HepG2 (cell line): Measurements from ENCODE around the gene PTPMT1. TPM values are rescaled to one million over a fixed set of nuclear protein-coding genes. Genes with fewer than 3 reads are reported as not detected.

Experiments
- ARNTL ChIP-seq: sonication (generic); formaldehyde crosslinking; IDR thresholded peaks from 2 replicates; pipeline ENCODE4 v1.4.0; 2020; ENCODE audit warnings: mild to moderate bottlenecking, missing genetic modification reagents
- CAMTA2 ChIP-seq: sonication (generic); formaldehyde crosslinking; IDR thresholded peaks from 2 replicates; pipeline ENCODE4 v1.4.0; 2020; ENCODE audit warnings: mild to moderate bottlenecking, missing genetic modification reagents, borderline replicate concordance
- FOSL1 ChIP-seq: sonication (generic); formaldehyde crosslinking; IDR thresholded peaks from 2 replicates; pipeline ENCODE4 v1.9.0; 2021; ENCODE audit warnings: missing genetic modification reagents, borderline replicate concordance
- HES4 ChIP-seq: sonication (generic); formaldehyde crosslinking; IDR thresholded peaks from 2 replicates; pipeline ENCODE4 v1.9.0; 2021; ENCODE audit warnings: mild to moderate bottlenecking, missing genetic modification reagents, borderline replicate concordance
- HNRNPLL ChIP-seq: fragments of 200-400 bp; formaldehyde crosslinking; IDR thresholded peaks from 2 replicates; pipeline ENCODE4 v1.6.1; 2017; ENCODE audit warnings: mild to moderate bottlenecking, low read depth, low read length; ENCODE audit not compliant: poor library complexity, severe bottlenecking
- HOXA7 ChIP-seq: sonication (generic); formaldehyde crosslinking; IDR thresholded peaks from 2 replicates; pipeline ENCODE4 v1.8.1; 2022; ENCODE audit warnings: mild to moderate bottlenecking, missing genetic modification reagents, moderate library complexity
- MAX ChIP-seq: IDR thresholded peaks from 2 replicates; pipeline ENCODE4 v1.6.1; 2012; ENCODE audit warnings: inconsistent platforms
- POLR2A ChIP-seq, 2 experiments: IDR thresholded peaks; 2 replicates each; pipeline ENCODE4 v1.6.1; 2011; ENCODE audit warnings: low read depth in 2 of 2, low read length in 2 of 2, mild to moderate bottlenecking in 1 of 2, moderate library complexity in 1 of 2; ENCODE audit not compliant: insufficient read depth in 1 of 2
- REXO4 ChIP-seq: sonication (generic); formaldehyde crosslinking; IDR thresholded peaks from 2 replicates; pipeline ENCODE4 v1.8.0; 2022; ENCODE audit warnings: missing genetic modification reagents, mild to moderate bottlenecking, borderline replicate concordance
- SMARCE1 ChIP-seq: fragments of 450-650 bp; IDR thresholded peaks from 2 replicates; pipeline ENCODE4 v1.6.1; 2017; ENCODE audit warnings: borderline replicate concordance
- SNAPC4 ChIP-seq: sonication (generic); formaldehyde crosslinking; IDR thresholded peaks from 2 replicates; pipeline ENCODE4 v1.4.0; 2020; ENCODE audit warnings: mild to moderate bottlenecking, missing genetic modification reagents
- SRY ChIP-seq: sonication (generic); formaldehyde crosslinking; IDR thresholded peaks from 2 replicates; pipeline ENCODE4 v1.8.0; 2022; ENCODE audit warnings: mild to moderate bottlenecking, missing genetic modification reagents
- TCF7 ChIP-seq: sonication (generic); IDR thresholded peaks from 2 replicates; pipeline ENCODE4 v1.6.1; 2016; ENCODE audit warnings: antibody characterized with exemption, low read depth
- TMF1 ChIP-seq: sonication (generic); formaldehyde crosslinking; IDR thresholded peaks from 2 replicates; pipeline ENCODE4 v1.8.1; 2022; ENCODE audit warnings: low read depth, missing genetic modification reagents
- YEATS2 ChIP-seq: sonication (generic); formaldehyde crosslinking; IDR thresholded peaks from 2 replicates; pipeline ENCODE4 v1.4.0; 2020; ENCODE audit warnings: missing genetic modification reagents, borderline replicate concordance
- ZBTB25 ChIP-seq: IDR thresholded peaks from 2 replicates; pipeline ENCODE4 v1.6.1; 2018; ENCODE audit warnings: missing genetic modification reagents
- ZNF382 ChIP-seq: sonication (generic); formaldehyde crosslinking; IDR thresholded peaks from 2 replicates; pipeline ENCODE4 v1.5.0; 2020; ENCODE audit warnings: missing genetic modification reagents, mild to moderate bottlenecking, borderline replicate concordance
- ZNF501 ChIP-seq: sonication (generic); formaldehyde crosslinking; IDR thresholded peaks from 2 replicates; pipeline ENCODE4 v1.5.1; 2020; ENCODE audit warnings: mild to moderate bottlenecking, moderate library complexity, missing genetic modification reagents
- ZNF713 ChIP-seq: sonication (generic); formaldehyde crosslinking; IDR thresholded peaks from 2 replicates; pipeline ENCODE4 v1.4.0; 2020; ENCODE audit warnings: mild to moderate bottlenecking, missing genetic modification reagents
- polyA plus RNA-seq, 8 experiments: library from polyadenylated mRNA; depleted of rRNA in 3 of 8; stranded (reverse) in 7 of 8; unstranded in 1 of 8; fragments of >200 nt; fragmentation: Illumina TruSeq in 4 of 8; extraction: Trizol in 4 of 8; gene quantifications; 2 replicates each; pipeline versions ENCODE4 v1.2.1 to v1.2.3, GENCODE V29; 2011 to 2016; ENCODE audit warnings: low read depth in 4 of 8, missing spikeins in 1 of 8, mixed read lengths in 1 of 8; ENCODE audit not compliant: insufficient read depth in 1 of 8
- total RNA-seq, 5 experiments: library from RNA; depleted of rRNA; stranded (reverse); fragments of >200 nt; fragmentation: Illumina TruSeq; extraction: Trizol; gene quantifications; 2 replicates each; pipeline ENCODE4 v1.2.3, GENCODE V29; 2016; ENCODE audit warnings: low read depth in 1 of 5
- TF ChIP-seq, protein P1 (sequence below): sonication (generic); formaldehyde crosslinking; IDR thresholded peaks from 2 replicates; pipeline ENCODE4 v1.4.0; 2020; ENCODE audit warnings: missing genetic modification reagents

PTPMT1 gene
- total and polyA plus RNA-seq, 2 of the 13 experiments (the other 11 are each of a cell fraction or from before 2014, with no cell fraction given) = 55.6 to 129 TPM

DNA sequence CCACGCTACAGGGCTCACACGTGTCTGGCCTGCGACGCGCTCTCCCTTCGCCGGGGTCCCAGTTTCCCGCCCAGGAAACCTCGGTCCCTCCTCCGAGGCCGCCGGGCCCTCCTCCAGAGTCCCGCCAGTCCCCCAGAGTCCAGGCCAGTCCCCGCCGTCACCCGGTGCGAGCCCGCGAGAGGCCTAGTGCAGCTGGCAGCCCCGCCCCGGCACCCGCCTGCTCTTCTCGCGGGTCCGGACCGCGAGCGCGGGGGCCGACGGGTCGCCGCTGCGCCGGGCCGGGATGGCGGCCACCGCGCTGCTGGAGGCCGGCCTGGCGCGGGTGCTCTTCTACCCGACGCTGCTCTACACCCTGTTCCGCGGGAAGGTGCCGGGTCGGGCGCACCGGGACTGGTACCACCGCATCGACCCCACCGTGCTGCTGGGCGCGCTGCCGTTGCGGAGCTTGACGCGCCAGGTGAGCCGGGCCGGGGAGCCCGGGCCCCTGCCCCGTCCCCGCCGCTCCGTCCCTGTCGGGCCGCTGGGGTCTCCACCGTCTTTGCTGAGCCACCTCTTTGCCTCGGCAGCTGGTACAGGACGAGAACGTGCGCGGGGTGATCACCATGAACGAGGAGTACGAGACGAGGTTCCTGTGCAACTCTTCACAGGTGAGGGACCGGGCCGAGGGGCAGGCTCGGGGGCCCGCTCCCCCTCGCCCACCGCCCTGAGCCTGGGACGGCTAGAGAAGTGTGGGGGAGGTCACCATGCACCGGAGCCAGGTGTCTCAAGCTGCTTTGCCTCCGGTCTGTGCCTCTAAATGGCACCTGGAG is at the start of gene PTPMT1 (continued):
- TF ChIP-seq SNAPC4 (CRISPR knock-in tag) = 0 out of 2 replicates have a peak, but pooled peaks have one; percentile 40
- TF ChIP-seq, protein P1, sequence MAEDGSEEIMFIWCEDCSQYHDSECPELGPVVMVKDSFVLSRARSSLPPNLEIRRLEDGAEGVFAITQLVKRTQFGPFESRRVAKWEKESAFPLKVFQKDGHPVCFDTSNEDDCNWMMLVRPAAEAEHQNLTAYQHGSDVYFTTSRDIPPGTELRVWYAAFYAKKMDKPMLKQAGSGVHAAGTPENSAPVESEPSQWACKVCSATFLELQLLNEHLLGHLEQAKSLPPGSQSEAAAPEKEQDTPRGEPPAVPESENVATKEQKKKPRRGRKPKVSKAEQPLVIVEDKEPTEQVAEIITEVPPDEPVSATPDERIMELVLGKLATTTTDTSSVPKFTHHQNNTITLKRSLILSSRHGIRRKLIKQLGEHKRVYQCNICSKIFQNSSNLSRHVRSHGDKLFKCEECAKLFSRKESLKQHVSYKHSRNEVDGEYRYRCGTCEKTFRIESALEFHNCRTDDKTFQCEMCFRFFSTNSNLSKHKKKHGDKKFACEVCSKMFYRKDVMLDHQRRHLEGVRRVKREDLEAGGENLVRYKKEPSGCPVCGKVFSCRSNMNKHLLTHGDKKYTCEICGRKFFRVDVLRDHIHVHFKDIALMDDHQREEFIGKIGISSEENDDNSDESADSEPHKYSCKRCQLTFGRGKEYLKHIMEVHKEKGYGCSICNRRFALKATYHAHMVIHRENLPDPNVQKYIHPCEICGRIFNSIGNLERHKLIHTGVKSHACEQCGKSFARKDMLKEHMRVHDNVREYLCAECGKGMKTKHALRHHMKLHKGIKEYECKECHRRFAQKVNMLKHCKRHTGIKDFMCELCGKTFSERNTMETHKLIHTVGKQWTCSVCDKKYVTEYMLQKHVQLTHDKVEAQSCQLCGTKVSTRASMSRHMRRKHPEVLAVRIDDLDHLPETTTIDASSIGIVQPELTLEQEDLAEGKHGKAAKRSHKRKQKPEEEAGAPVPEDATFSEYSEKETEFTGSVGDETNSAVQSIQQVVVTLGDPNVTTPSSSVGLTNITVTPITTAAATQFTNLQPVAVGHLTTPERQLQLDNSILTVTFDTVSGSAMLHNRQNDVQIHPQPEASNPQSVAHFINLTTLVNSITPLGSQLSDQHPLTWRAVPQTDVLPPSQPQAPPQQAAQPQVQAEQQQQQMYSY (CRISPR knock-in tag) = peak; percentile 88
- no peak for TF ChIP-seq ARNTL
- no peak for TF ChIP-seq FOSL1 (CRISPR knock-in tag)
- TF ChIP-seq HOXA7 (CRISPR knock-in tag) = no peak
- TF ChIP-seq ZNF382 (CRISPR knock-in tag) = no peak
- peak; percentile 79 for TF ChIP-seq POLR2A (IDR thresholded peaks at IDR 0.05; ENCODE audit: insufficient read depth in 1 of 2, low read depth in 2 of 2, low read length in 2 of 2)
- TF ChIP-seq HNRNPLL = peak; percentile 30
- TF ChIP-seq ZBTB25 (CRISPR knock-in tag) = peak; percentile 45; the same call in 1 of the 2 replicates
- peak; percentile 50; the same call in 1 of the 2 replicates for TF ChIP-seq ZNF501
- no peak for TF ChIP-seq SMARCE1
- peak; percentile 68; the same call in 1 of the 2 replicates for TF ChIP-seq YEATS2
- no peak for TF ChIP-seq TCF7
- no peak for TF ChIP-seq CAMTA2 (CRISPR knock-in tag)
- TF ChIP-seq ZNF713 (CRISPR knock-in tag) = no peak
- no peak; the same call in none of the 2 replicates for TF ChIP-seq SRY (CRISPR knock-in tag)
- TF ChIP-seq HES4 (CRISPR knock-in tag) = peak; percentile 67
- TF ChIP-seq MAX = peak; percentile 94
- TF ChIP-seq TMF1 = 0 out of 2 replicates have a peak, but pooled peaks have one; percentile 33
- TF ChIP-seq REXO4 (CRISPR knock-in tag) = no peak
